ENCODE results near the gene CFAP77. TPM values are rescaled to one million over a fixed set of nuclear protein-coding genes. Genes with fewer than 3 reads are reported as not detected.

CFAP77 gene
- total RNA-seq, 4 donors from 2014 or later, result not detected

- no peak for TF ChIP-seq CTCF (IDR thresholded peaks at IDR 0.05)
- no peak for TF ChIP-seq POLR2A (IDR thresholded peaks at IDR 0.05)
- peak overlapping the region; percentile 18 for H3K4me3 ChIP-seq (ENCODE audit: low read depth, poor library complexity, severe bottlenecking)
- 6 to 10% methylated on average over 19 of the region's 19 CpGs for WGBS, 2 donors
- no peak for DNase-seq (ENCODE audit: low spot score in 2 of 2)
- intact Hi-C loops (cut with DNase I; ENCODE audit: low total_unique reads), result no loop called here
Measured at GRCh38 chr9:132410642-132411041, 631 bp downstream of the CFAP77 start.

DNA sequence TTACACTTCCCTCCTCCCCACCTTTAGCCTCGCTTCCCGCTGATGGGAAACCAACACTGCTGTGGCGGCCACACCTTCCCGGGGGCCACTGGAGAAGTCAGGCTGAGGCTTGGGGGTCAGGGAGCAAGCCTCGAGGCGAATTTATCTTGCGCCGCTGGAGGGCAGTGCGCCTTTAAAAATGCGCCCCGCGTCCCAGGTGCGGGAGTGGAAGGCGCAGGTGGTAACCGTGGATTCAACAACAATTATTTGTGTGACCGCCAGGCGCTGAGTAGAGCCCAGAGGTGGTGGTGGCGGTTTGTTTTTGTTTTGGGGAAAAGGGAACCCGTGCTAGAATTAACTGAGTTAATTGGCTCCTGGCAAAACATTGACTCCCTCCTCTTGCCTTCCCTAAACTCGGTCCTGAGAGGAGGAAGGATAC lies 1.1 kb downstream of the CFAP77 start:
- no peak overlapping the region for H3K4me3 ChIP-seq (ENCODE audit: low read depth, poor library complexity, severe bottlenecking)
- TF ChIP-seq POLR2A (IDR thresholded peaks at IDR 0.05) (no peak), CTCF (IDR thresholded peaks at IDR 0.05) (no peak)
- intact Hi-C loops (cut with DNase I; ENCODE audit: low total_unique reads), result no loop called here
- DNase-seq (ENCODE audit: low spot score in 2 of 2), result no peak
- WGBS, 2 donors, result 2% methylated on average over 20 of the region's 20 CpGs

DNA sequence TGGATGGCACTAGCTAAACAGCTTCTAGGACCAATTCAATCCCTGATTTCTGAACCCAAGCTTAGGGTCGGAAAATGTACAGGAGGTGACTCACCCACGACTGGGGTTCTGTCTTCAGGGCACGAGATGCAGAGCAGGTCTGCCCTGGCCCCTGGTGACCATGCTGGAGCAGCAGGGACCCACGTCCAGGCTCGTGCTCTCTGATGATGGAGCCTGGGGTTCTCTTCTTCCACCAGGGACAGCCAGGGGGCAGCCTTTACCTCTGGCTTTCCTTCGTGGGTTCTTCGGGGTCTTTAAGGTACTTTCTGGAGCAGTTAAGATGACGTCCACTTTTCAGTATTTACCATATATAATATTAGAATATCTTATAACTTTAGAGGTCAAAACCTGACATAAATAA lies 2.1 kb downstream of the CFAP77 start:
- 15 to 17% methylated on average over 8 of the region's 8 CpGs for WGBS, 2 donors
- TF ChIP-seq CTCF (IDR thresholded peaks at IDR 0.05) (no peak), POLR2A (IDR thresholded peaks at IDR 0.05) (no peak)
- no peak overlapping the region for H3K4me3 ChIP-seq (ENCODE audit: low read depth, poor library complexity, severe bottlenecking)
- DNase-seq (ENCODE audit: low spot score in 2 of 2), result no peak
- intact Hi-C loops (cut with DNase I; ENCODE audit: low total_unique reads), result no loop called here

- intact Hi-C loops (cut with DNase I; ENCODE audit: low total_unique reads), result no loop called here
- TF ChIP-seq POLR2A (IDR thresholded peaks at IDR 0.05) (no peak), CTCF (IDR thresholded peaks at IDR 0.05) (no peak)
- 51 to 60% methylated on average over 5 of the region's 5 CpGs for WGBS, 2 donors
- no peak for DNase-seq (ENCODE audit: low spot score in 2 of 2)
- H3K4me3 ChIP-seq (ENCODE audit: low read depth, poor library complexity, severe bottlenecking), result no peak overlapping the region
Measured at GRCh38 chr9:132413926-132414325, 3.9 kb downstream of the CFAP77 start.

GRCh38 chr9:132414731-132415130 lies 4.7 kb downstream of the CFAP77 start:
- no peak for DNase-seq (ENCODE audit: low spot score in 2 of 2)
- TF ChIP-seq CTCF (IDR thresholded peaks at IDR 0.05) (no peak), POLR2A (IDR thresholded peaks at IDR 0.05) (no peak)
- intact Hi-C loops (cut with DNase I; ENCODE audit: low total_unique reads), result no loop called here
- no peak overlapping the region for H3K4me3 ChIP-seq (ENCODE audit: low read depth, poor library complexity, severe bottlenecking)
- 56 to 60% methylated on average over 7 of the region's 7 CpGs for WGBS, 2 donors

- no peak overlapping the region for H3K4me3 ChIP-seq (ENCODE audit: low read depth, poor library complexity, severe bottlenecking)
- intact Hi-C loops (cut with DNase I; ENCODE audit: low total_unique reads), result no loop called here
- TF ChIP-seq CTCF (IDR thresholded peaks at IDR 0.05) (no peak), POLR2A (IDR thresholded peaks at IDR 0.05) (no peak)
- 19 to 26% methylated on average over 12 of the region's 12 CpGs for WGBS, 2 donors
- no peak for DNase-seq (ENCODE audit: low spot score in 2 of 2)
Measured at GRCh38 chr9:132415181-132415580, 5.2 kb downstream of the CFAP77 start.
